NCI-H460 (cell line): ENCODE measurements around the gene GLIS1. TPM values are rescaled to one million over a fixed set of nuclear protein-coding genes. Genes with fewer than 3 reads are reported as not detected.

ENCODE experiments used
- DNase-seq: peaks from one replicate; pipeline ENCODE4 v3.0.0-alpha.2; 2016; ENCODE audit warnings: low read depth; ENCODE audit errors: extremely low read depth
- total RNA-seq: library from RNA; depleted of rRNA; stranded (reverse); fragments of >200 nt; shearing (Covaris generic); gene quantifications from 2 replicates; pipeline ENCODE4 v1.2.3, GENCODE V29; 2014

Gene GLIS1
- total RNA-seq, 1 experiment from 2014 or later: 0.05 TPM

DNA sequence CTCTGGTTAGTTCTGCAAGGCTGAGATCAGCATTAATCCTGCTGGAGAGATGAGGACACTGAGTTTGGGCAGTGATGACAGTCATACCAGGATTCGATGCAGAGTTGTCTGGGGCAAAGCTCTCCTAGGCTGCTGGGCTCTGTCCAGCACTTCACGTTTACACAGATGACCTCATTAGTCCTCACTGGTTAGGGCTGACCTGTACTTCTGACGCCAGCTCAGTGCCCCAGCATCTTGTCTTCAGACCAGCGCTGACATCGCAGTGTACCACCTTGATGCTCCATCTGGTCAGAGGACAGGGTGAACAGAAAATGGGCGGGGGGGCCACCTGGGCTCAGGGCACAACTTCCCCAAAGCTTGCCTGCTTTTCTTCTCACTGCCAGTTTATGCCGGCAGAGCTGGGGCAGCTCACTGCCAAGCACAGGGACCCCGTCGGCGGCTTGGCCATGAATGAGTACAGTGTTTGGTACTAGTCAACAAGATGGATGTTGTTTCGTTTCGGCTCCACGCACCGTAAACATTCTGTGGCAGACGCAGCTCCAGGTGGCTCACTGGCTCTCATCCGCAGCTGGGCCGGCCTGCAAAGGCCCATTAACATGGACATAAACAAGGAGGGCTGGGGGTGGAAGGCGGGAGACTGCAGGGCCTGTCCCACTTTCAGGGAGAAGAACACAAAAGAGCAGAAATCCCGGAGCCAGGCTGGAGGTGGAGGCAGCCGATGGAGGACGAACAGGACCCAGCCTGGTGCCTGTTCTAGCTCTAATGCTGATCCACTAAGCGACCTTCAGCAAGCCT, 118.7 kb downstream of the GLIS1 start:
- DNase-seq: no peak

DNA sequence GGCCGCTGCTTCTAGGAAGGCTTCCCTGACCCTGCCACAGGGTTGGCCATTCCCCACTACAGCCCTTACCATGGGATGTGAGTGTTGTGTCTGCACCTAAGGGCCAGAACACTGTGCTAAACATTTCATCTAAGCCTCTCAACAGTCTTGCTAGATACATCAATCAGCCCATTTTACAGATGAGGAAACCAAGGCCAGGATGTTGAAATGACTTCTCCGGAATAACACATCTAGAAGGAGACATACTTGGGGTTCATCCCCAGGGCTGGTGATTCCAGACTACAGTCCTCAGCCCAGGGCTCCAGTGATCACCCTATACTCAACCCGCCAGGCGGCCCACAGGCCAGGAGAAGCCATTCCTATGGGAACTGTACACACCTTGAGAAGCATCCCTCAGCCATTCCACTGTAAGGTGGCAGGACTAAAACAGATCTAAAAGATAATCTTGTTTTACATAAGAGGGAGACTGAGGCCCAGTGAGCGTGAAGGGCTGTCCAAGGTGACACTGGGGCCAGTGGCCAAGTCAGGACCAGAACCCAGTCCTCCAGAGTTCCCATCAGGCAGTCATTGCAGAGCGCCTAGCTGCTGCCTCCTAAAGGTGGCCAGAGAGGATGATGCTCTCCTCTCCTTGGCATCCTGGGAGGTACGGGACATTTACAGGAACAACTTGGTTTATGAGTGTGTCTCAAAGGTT, 119.5 kb downstream of the GLIS1 start:
- no peak for DNase-seq

DNA sequence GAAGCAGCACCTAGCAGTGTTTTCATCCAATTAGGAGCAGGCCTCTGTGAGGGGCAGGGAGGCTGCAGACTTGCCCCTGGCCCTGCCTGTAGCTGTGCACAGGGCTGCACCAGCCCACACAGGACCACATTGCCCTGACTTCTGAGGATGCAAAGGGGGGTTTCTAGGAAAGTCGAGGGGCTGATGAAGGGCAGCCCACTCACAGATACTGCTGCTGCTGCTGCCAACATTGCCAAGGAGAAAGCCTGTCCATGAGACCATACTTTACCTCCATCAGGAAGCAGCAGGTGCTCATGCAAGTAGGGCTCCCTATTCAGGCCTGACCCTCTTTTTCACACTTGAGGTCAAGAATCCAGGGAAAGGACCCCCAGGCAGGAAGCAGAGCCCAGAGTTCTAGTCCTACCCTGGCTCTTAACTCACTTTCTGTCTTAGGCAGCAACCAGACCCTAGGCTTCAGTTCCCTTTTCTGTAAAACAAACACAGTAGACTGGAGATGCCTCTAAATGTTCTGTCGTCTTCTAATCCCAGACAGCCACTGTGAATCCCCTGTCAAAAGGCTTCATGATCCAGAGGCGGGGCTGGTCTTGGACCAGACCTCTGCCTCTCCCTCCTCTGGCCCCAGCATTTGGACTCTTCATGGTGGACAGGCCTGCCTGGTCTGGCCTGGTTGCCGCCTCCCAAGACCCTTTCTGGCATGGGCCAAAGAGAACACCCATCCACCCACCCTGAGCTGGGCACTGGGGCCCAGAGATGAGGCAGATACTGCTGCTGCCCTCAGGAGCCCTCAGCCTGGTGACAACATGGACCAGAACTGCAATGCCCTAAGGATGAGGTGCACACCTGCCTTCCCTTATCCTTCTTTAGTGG, 120.2 kb downstream of the GLIS1 start:
- DNase-seq: no peak

DNA sequence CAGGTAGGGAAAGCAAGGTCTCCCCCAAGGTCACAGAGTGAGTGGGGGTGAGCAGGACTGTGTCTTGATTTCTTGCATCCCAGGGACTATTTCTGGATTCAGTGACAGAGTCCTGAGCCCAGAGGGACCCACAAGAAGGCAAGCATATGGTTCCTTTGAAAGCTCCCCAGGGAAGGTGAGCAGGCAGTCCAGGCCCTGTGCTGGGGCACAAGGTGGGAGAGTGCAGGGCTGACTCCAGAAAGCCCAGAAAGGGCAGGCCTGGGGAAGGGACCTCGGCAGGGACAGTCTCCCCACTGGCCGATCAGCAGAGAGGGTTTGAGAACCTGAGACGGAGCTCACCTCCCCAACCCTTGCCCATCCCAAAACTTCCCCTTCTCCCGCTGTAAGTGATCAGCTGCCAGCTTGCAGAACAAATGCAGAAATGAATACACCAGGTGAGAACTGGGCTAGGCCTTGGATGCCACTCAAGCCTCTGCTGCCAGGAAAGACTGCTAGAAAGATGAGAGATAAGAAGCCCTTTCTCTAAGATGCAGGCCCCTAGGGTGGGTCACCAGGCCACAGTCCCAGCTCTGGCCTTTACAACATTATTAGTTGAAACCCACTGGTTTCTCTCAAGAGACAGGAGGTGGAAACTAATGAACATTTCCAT, 121.0 kb downstream of the GLIS1 start:
- no peak for DNase-seq

DNA sequence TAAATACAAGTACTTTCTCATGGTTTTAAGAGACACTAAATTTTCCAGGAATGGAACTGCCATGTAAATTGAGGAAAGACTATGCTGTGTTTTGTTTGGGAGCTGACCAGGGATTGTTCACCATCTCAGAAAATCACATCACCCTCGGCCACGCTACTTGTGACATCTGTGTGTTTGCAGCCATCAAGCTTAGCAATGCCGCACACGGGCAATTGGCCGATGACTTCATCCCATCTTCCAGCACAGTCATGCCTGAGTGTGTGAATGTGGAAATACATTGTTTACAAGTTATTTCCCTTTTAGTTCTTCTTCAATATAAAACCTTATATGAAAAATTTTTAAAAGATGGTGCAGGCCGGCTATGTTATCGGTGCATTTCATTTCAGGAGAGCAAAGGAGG, 121.6 kb downstream of the GLIS1 start:
- DNase-seq: no peak

DNA sequence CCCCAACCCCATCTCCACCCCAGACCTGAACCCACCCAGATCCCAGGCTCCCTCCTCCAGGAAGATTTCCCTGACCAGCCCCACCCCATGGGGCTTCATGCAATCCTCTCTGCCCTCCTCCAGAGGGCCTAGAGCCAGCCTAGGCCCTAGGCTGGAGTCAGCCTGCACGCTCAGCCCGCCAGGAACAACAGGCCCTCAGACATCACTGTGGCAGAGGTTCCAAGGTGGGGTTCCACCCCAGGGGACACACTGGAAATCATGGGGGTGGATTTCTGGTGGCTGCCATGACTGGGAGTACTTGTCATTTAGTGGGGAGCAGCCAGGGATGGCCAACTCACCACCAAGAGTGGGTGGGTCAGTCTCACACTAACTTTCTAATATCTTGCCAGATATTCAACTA, 122.0 kb downstream of the GLIS1 start:
- no peak for DNase-seq

DNA sequence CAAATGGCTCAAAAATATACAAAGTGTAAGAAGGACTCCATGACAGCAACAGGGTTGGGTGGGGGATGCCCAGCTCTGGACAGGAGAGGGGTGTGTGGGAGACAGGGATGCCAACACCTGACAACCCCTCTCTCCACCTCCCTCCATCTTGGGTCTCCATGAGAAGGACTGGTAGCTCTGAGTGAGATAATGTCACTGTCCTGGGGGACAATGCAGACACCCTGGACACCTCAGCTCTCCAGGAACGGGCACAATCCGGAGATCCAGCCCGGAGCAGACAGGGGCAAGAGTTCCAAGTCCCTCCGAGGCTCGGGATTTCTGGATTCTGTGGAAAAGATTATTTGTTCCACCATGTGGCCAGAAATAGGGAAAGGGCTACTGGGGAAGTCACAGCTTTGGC, 122.5 kb downstream of the GLIS1 start:
- DNase-seq: no peak

GRCh38 chr1:53615101-53615500, 123.9 kb downstream of the GLIS1 start:
- no peak for DNase-seq

DNA sequence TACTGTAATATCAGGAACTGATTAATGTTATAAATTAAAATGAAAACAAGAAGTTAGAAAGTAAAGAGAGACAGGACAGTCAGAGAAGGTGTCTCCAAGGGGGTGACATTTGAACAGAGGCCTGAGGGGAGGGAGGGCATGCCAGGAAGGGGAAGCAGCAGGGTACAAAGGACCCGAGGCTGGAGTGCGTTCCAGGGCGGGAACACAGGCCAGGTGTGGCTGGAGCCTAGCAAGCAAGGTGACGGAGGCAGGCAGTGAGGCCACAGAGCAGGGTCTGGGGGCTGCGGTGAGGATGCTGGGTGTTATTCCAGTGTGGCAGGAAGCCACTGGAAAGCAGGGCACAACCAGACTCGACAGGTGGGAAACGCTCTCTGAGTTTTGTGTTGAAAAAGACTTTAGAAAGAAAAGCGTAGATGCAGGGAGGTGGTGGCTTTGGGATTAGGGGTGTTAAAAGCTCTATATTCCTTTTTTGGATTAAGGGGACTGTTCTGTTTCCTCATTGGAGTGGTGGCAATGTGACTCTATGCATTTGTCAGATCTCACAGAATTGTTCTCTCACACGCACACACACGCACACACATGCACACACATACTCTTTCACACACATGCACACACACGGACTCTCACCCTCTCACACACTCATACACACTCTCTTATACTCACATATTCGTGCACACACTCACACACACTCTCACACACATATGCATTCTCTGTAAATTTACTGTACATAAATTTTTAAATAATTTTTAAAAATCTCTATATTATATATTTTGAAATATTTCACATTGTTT, 124.5 kb downstream of the GLIS1 start:
- DNase-seq: no peak

GRCh38 chr1:53608676-53609075, 130.3 kb downstream of the GLIS1 start:
- DNase-seq: no peak

- DNase-seq: no peak
Measured at GRCh38 chr1:53608071-53608470, 130.9 kb downstream of the GLIS1 start.

GRCh38 chr1:53606651-53607051, 132.3 kb downstream of the GLIS1 start:
- DNase-seq: no peak

- no peak for DNase-seq
Measured at GRCh38 chr1:53606197-53606596, 132.8 kb downstream of the GLIS1 start.

DNA sequence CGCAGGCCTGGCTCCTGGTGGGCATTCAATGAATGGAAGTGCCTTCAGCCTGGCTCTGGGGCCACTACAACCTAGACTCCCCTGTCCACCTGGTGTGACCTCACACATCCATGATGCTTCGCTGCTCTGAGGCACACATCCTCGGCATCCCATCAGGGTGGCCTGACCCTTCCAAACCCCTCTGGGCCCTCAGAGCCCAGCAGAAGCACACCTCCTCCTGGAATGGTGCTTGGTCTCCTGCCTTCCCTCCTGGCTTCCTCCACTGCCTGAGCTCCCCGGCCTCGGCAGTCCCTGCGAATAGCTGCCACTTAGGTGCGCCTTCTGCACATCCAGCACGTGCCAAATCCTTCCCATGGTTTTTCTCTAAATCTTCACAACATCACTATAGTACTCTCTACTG, 133.8 kb downstream of the GLIS1 start:
- no peak for DNase-seq

DNA sequence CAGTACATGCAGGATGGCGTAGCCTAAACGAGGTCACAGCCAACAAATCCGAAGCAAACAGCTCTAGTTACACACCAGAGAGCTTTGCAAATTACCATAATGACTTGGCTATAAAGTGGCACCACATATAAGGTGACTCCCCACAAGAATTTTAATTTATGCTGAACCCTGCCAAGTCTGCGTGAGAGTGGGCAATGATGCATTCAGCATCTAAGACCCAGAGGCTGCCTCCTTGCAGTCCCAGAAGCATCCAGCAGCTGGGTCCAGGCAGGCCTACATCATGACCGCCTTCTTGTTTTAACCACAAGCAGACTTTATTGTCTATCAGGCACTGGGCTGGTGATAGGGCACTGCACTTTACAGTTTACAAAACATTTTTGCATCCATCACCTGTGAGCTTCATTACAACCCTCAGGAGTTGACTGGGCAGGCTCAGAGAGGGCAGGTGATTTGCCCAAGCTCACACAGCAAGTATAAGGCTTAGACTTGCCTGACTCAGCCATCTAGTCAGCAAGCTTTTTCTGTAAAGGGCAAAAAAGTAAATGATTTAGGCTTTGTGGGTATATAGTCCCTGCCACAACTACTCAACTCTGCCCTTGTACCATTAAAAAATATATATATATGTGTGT, 134.6 kb downstream of the GLIS1 start:
- DNase-seq: no peak

DNA sequence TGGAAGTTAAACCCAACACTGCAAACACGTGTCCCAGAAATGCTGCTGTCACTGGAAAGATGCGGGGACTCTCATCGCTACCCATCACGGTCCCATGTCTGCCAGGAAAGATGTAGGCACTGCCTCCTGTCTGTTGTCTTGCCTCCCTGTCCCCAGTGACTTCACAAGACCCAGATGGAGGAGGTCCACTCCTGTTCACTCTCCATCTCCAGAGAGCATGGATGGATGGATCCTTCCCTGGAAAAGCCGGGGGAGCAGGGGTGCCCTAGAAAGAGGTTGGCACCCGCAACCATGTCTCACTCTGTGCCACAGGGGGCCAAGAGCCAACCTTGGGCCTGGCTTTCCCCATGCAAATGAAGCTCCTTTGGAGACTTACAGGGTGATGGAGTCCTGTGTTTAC, 135.5 kb downstream of the GLIS1 start:
- DNase-seq: no peak

GRCh38 chr1:53601867-53602775, 136.8 kb downstream of the GLIS1 start:
- no peak for DNase-seq

- DNase-seq: no peak
Measured at GRCh38 chr1:53601031-53601745, 137.8 kb downstream of the GLIS1 start.
